HepG2 (cell line): ENCODE measurements around the gene TNPO3. TPM values are rescaled to one million over a fixed set of nuclear protein-coding genes. Genes with fewer than 3 reads are reported as not detected.

Experiments
- MBNL3 ChIP-seq: fragments of 250-450 bp; sonication (Bioruptor Pico); conservative IDR thresholded peaks from 2 replicates; pipeline ENCODE4 v1.8.0; 2022; ENCODE audit warnings: mild to moderate bottlenecking, inconsistent platforms
- MTA1 ChIP-seq: sonication (generic); formaldehyde crosslinking; IDR thresholded peaks from 2 replicates; pipeline ENCODE4 v1.4.0; 2020; ENCODE audit warnings: missing genetic modification reagents, mild to moderate bottlenecking, borderline replicate concordance
- polyA plus RNA-seq, 8 experiments: library from polyadenylated mRNA; depleted of rRNA in 3 of 8; stranded (reverse) in 7 of 8; unstranded in 1 of 8; fragments of >200 nt; fragmentation: Illumina TruSeq in 4 of 8; extraction: Trizol in 4 of 8; gene quantifications; 2 replicates each; pipeline versions ENCODE4 v1.2.1 to v1.2.3, GENCODE V29; 2011 to 2016; ENCODE audit warnings: low read depth in 4 of 8, missing spikeins in 1 of 8, mixed read lengths in 1 of 8; ENCODE audit not compliant: insufficient read depth in 1 of 8
- total RNA-seq, 5 experiments: library from RNA; depleted of rRNA; stranded (reverse); fragments of >200 nt; fragmentation: Illumina TruSeq; extraction: Trizol; gene quantifications; 2 replicates each; pipeline ENCODE4 v1.2.3, GENCODE V29; 2016; ENCODE audit warnings: low read depth in 1 of 5
- TF ChIP-seq, protein P1 (sequence below): sonication (generic); formaldehyde crosslinking; IDR thresholded peaks from 2 replicates; pipeline ENCODE4 v1.4.0; 2020; ENCODE audit warnings: mild to moderate bottlenecking, missing genetic modification reagents
- TF ChIP-seq, protein P2 (sequence below): sonication (generic); formaldehyde crosslinking; conservative IDR thresholded peaks from 2 replicates; pipeline ENCODE4 v1.4.0; 2020; ENCODE audit warnings: missing genetic modification reagents

TNPO3 gene
- total and polyA plus RNA-seq, 2 of the 13 experiments (the other 11 are each of a cell fraction or from before 2014, with no cell fraction given) = 23.8 to 44.6 TPM

DNA sequence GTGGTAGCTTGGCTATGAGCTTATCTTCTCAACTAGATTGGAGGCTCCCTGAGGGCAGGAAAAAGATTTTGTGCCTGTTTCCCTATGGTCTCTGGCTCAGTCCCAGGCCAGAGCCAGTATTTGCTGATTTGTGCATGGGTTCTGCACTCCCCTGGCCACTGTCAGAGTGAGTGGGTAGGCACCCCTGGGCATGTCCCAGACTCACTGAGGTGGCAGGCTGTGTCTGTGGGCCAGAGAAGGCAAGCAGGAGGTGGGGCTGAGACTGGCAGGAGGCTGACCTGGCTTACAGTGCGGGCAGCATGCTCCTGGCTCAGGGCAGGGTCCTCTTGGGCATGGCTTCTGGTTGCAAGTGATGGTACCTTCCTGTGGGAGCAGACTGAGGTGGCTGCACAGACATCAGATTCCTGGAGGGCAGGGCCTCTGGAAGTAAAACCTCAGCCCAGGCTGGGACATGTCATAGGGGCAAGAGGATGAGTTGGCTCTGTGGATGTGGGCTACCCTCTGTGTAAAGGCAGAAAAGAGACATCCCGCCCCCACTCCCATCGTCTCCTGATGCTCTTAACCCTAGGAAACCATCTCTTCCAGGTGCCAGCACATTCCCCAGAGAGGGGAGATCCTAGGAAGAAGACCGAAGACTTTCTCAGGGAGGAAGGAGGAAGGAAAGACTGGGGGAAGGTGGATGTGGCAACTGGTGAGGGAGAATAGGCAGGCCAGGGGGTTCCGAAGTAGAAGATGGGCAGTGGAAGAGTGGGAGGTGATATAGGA is 148.7 kb downstream of the TNPO3 start (continued):
- TF ChIP-seq, protein P1, sequence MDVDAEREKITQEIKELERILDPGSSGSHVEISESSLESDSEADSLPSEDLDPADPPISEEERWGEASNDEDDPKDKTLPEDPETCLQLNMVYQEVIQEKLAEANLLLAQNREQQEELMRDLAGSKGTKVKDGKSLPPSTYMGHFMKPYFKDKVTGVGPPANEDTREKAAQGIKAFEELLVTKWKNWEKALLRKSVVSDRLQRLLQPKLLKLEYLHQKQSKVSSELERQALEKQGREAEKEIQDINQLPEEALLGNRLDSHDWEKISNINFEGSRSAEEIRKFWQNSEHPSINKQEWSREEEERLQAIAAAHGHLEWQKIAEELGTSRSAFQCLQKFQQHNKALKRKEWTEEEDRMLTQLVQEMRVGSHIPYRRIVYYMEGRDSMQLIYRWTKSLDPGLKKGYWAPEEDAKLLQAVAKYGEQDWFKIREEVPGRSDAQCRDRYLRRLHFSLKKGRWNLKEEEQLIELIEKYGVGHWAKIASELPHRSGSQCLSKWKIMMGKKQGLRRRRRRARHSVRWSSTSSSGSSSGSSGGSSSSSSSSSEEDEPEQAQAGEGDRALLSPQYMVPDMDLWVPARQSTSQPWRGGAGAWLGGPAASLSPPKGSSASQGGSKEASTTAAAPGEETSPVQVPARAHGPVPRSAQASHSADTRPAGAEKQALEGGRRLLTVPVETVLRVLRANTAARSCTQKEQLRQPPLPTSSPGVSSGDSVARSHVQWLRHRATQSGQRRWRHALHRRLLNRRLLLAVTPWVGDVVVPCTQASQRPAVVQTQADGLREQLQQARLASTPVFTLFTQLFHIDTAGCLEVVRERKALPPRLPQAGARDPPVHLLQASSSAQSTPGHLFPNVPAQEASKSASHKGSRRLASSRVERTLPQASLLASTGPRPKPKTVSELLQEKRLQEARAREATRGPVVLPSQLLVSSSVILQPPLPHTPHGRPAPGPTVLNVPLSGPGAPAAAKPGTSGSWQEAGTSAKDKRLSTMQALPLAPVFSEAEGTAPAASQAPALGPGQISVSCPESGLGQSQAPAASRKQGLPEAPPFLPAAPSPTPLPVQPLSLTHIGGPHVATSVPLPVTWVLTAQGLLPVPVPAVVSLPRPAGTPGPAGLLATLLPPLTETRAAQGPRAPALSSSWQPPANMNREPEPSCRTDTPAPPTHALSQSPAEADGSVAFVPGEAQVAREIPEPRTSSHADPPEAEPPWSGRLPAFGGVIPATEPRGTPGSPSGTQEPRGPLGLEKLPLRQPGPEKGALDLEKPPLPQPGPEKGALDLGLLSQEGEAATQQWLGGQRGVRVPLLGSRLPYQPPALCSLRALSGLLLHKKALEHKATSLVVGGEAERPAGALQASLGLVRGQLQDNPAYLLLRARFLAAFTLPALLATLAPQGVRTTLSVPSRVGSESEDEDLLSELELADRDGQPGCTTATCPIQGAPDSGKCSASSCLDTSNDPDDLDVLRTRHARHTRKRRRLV (CRISPR knock-in tag) = no peak
- TF ChIP-seq MTA1 = no peak
- TF ChIP-seq, protein P2, sequence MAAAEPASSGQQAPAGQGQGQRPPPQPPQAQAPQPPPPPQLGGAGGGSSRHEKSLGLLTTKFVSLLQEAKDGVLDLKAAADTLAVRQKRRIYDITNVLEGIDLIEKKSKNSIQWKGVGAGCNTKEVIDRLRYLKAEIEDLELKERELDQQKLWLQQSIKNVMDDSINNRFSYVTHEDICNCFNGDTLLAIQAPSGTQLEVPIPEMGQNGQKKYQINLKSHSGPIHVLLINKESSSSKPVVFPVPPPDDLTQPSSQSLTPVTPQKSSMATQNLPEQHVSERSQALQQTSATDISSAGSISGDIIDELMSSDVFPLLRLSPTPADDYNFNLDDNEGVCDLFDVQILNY (CRISPR knock-in tag) = no peak
- no peak for TF ChIP-seq MBNL3 (CRISPR knock-in tag)
